ENCODE data around the gene TTC23. TPM values are rescaled to one million over a fixed set of nuclear protein-coding genes. Genes with fewer than 3 reads are reported as not detected.

The TTC23 gene
- total and polyA plus RNA-seq, 9 of the 15 experiments (the other 6 are each of a cell fraction or from before 2014, with no cell fraction given) = 0.41 to 4.5 (median 2.5) TPM

GRCh38 chr15:99169769-99170311, 79.5 kb downstream of the TTC23 start:
- H4K20me1 ChIP-seq (replicated peaks; ENCODE audit: control insufficient read depth, insufficient read depth, low read length) = no peaks in the 10 kb centered on the region; the same call in 1 of the 2 replicates
- in situ Hi-C loops (cut with MboI) (no loop called here), intact Hi-C loops (cut with micrococcal nuclease) (loop anchor here (5.0 kb wide), 1 partner anchor 42 kb away; no protein-coding TSS in a partner anchor)
- H3K79me2 ChIP-seq (ENCODE audit: control insufficient read depth, insufficient read depth, low read length) = no peaks in the 10 kb centered on the region
- no peak for FAIRE-seq
- peaks cover 0 to 2% of the 10 kb centered on the region in 2 experiments; a peak in 1 of 5 replicates for H3K4me1 ChIP-seq (replicated peaks in 1 of 2; ENCODE audit: control insufficient read depth in 2 of 2, insufficient read depth in 2 of 2, low read length in 2 of 2)
- 36% methylated on average over 10 of the region's 10 CpGs for WGBS (ENCODE audit: insufficient coverage, low coverage, missing lambda C conversion rate)
- POLR2A ChIA-PET = interaction anchor here (1.5 kb wide), 1 partner anchor 10 kb away, joined by 5 read pairs; no protein-coding TSS in a partner anchor
- H3K4me2 ChIP-seq (ENCODE audit: insufficient read depth, low read length) = no peak overlapping the region
- DNase-seq (ENCODE audit: extremely low read depth in 1 of 4, low spot score in 3 of 4) = no peak
- TF ChIP-seq IRF1 (CRISPR knock-in tag; IDR thresholded peaks at IDR 0.05; ENCODE audit: borderline replicate concordance) (no peak), PREB (CRISPR knock-in tag; IDR thresholded peaks at IDR 0.05) (no peak), FOXJ2 (tag; IDR thresholded peaks at IDR 0.05) (no peak), BRD9 (IDR thresholded peaks at IDR 0.05; ENCODE audit: low read depth, partially characterized antibody) (no peak), KLF13 (tag; IDR thresholded peaks at IDR 0.05; ENCODE audit: borderline replicate concordance, low read depth) (no peak), TBP (optimal IDR thresholded peaks at IDR 0.05; ENCODE audit: low read depth, low read length) (no peak), SOX6 (IDR thresholded peaks at IDR 0.05) (no peak), FOSL1 (tag; conservative IDR thresholded peaks at IDR 0.05) (no peak), HNRNPUL1 (IDR thresholded peaks at IDR 0.05; ENCODE audit: low read length) (no peak), TAL1 (IDR thresholded peaks at IDR 0.05) (no peak), MTF1 (CRISPR knock-in tag; IDR thresholded peaks at IDR 0.05; ENCODE audit: borderline replicate concordance) (no peak), CHD2 (IDR thresholded peaks at IDR 0.05; ENCODE audit: low read depth, low read length) (no peak), RBM17 (IDR thresholded peaks at IDR 0.05; ENCODE audit: borderline replicate concordance, low read depth, low read length) (no peak), ZNF124 (CRISPR knock-in tag; IDR thresholded peaks at IDR 0.05) (no peak)
- H3K36me3 ChIP-seq (ENCODE audit: control insufficient read depth, insufficient read depth, low read length) = no peaks in the 10 kb centered on the region
- H3K4me3 ChIP-seq = no peak overlapping the region
- no TSS peak for BruUV-seq (replicated peaks)
- CTCF ChIA-PET (ENCODE audit: low intra/inter-chr PET ratio) = no interaction called here
- H3K27ac ChIP-seq (ENCODE audit: extremely low read depth, low read depth, low read length) = no peak overlapping the region
- no peaks in the 10 kb centered on the region for H3K9me3 ChIP-seq (replicated peaks; ENCODE audit: control insufficient read depth, insufficient read depth, low read depth, low read length)
- H3K9ac ChIP-seq (ENCODE audit: insufficient read depth in 1 of 2, low read depth in 2 of 2, low read length in 2 of 2) = no peak overlapping the region
- H3K27me3 ChIP-seq (ENCODE audit: control insufficient read depth in 2 of 2, insufficient read depth in 2 of 2, low read length in 2 of 2) = peaks cover 0 to 7% of the 10 kb centered on the region in 2 experiments; a peak in 1 of 5 replicates
- no peaks in the 10 kb centered on the region for H3K9me1 ChIP-seq (ENCODE audit: control insufficient read depth, insufficient read depth, low read length)
- no peak overlapping the region for H2AFZ ChIP-seq (ENCODE audit: low read depth, low read length)
- ATAC-seq = no peak

Data from K562 (cell line).